Parietal lobe (tissue), 2 donors: Measurements from ENCODE around the gene ATL3. TPM values are rescaled to one million over a fixed set of nuclear protein-coding genes. Genes with fewer than 3 reads are reported as not detected.

Experiments used
- small RNA-seq: library from RNA; depleted of rRNA; stranded (forward); fragments of <200 nt; gene quantifications from one replicate; pipeline ENCODE3, GENCODE V24; 2014; ENCODE audit warnings: low replicate concordance
- total RNA-seq: library from RNA; depleted of rRNA; stranded (reverse); fragments of >200 nt; gene quantifications from one replicate; pipeline ENCODE4 v1.2.3, GENCODE V29; 2014

Gene ATL3
- total RNA-seq, result 17.2 TPM

GRCh38 chr11:63671322-63672155, at the start of gene ATL3:
ATL3 (minus strand) TSS chr11:63671376; CDS start chr11:63671335, 41 bp downstream.

GRCh38 chr11:63681321-63682065, 10.3 kb upstream of the ATL3 start, which contains the start of gene RTN3:
RTN3 (plus strand) TSS chr11:63681500; CDS start chr11:63681637, 137 bp downstream.

GRCh38 chr11:63614136-63614671, 57.0 kb downstream of the ATL3 start, which contains the start of gene PLAAT3:
PLAAT3 (minus strand) TSS chr11:63614433; CDS start chr11:63614014, 419 bp downstream.

Small RNA genes lying within 50 kb of the gene (small RNA-seq; reads per million reads assigned to genes)
- not detected for gene AP000753.3

Other genes starting within 250 kb of the ATL3 start
- gene PLAAT5, start 180.2 kb downstream of the ATL3 start, total RNA-seq, result 1.9 TPM
- gene LGALS12, start 165.3 kb downstream of the ATL3 start, total RNA-seq, result not detected
- 0.94 TPM for gene PLAAT4, start 134.6 kb downstream of the ATL3 start, total RNA-seq
- gene PLAAT2, start 108.0 kb downstream of the ATL3 start, total RNA-seq, result not detected
- 3.1 TPM for gene PLAAT3, start 56.9 kb downstream of the ATL3 start, total RNA-seq
- 319 TPM for gene RTN3, start 10.1 kb upstream of the ATL3 start, total RNA-seq
- 87.3 TPM for gene ZFTA, start 97.4 kb upstream of the ATL3 start, total RNA-seq
- gene SPINDOC, start 142.1 kb upstream of the ATL3 start, total RNA-seq, result 13.8 TPM
- gene MARK2, start 167.7 kb upstream of the ATL3 start, total RNA-seq, result 33.5 TPM
- 16.0 TPM for gene RCOR2, start 245.8 kb upstream of the ATL3 start, total RNA-seq